PC-3 (cell line): ENCODE measurements around the gene RAI1.

Source experiments
- CTCF ChIP-seq: fragments of 300-600 bp; sonication (generic); conservative IDR thresholded peaks from 2 replicates; pipeline ENCODE4 v1.5.1; 2017; ENCODE audit warnings: antibody characterized with exemption, low read depth, mild to moderate bottlenecking, low read length
- EZH2 ChIP-seq: fragments of 300-600 bp; sonication (generic); IDR thresholded peaks from one replicate; pipeline ENCODE4 v1.6.1; 2017; ENCODE audit warnings: antibody characterized with exemption, mild to moderate bottlenecking, low read length; ENCODE audit not compliant: unreplicated experiment

DNA sequence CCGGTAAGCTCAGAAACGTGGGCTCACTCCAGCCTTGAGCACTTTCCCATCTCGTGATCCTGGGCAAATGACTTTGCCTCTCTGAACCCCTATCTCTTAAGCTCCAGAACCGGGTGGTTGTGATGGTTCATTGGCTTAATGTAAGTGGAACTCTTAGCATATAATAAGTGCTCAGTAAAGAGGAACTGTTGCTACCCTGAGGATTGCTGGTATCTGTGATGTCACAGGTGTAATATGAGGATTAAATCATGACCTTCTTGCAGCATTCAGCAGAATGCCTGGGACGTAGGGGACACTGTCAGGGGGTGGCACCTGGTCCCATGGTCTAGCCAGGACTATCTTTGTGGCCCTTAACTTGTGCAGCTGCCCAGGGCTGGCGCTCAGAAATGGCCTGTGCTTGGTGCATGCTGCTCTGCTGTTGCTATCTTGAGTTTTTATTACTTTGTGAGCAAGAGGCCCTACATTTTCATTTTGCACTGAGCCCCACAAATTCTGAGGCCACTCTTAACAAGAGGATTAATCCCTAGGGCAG is 86.7 kb downstream of the RAI1 start:
- TF ChIP-seq CTCF (no peak), EZH2 (no peak)
